HL-60/S4 treated with retinoic acid at 250 ng/mL for 4 days and 3 days (cell line): ENCODE results near the gene UNC5CL.

ENCODE experiments used
- in situ Hi-C: fragments of 300-500 bp; cut with MboI; formaldehyde crosslinking; loops from 2 replicates; pipeline ENCODE4 v1.7.0; 2022; ENCODE audit warnings: low sequenced_read_pairs

The UNC5CL gene

GRCh38 chr6:41065550-41066026 is 26.6 kb upstream of the UNC5CL start:
- in situ Hi-C loops: no loop called here

- in situ Hi-C loops: no loop called here
Measured at GRCh38 chr6:41064841-41065240, 25.8 kb upstream of the UNC5CL start.

GRCh38 chr6:41063884-41064285 is 24.9 kb upstream of the UNC5CL start:
- in situ Hi-C loops: no loop called here

- in situ Hi-C loops: no loop called here
Measured at GRCh38 chr6:41062056-41062455, 23.0 kb upstream of the UNC5CL start.

- in situ Hi-C loops: no loop called here
Measured at GRCh38 chr6:41061196-41061726, 22.2 kb upstream of the UNC5CL start.

GRCh38 chr6:41059556-41059955 is 20.5 kb upstream of the UNC5CL start:
- in situ Hi-C loops: no loop called here

GRCh38 chr6:41058783-41059181 is 19.8 kb upstream of the UNC5CL start:
- in situ Hi-C loops: no loop called here

- in situ Hi-C loops: no loop called here
Measured at GRCh38 chr6:41056768-41057490, 17.9 kb upstream of the UNC5CL start.

- in situ Hi-C loops: no loop called here
Measured at GRCh38 chr6:41055149-41055548, 16.1 kb upstream of the UNC5CL start.

GRCh38 chr6:41054511-41054910 is 15.5 kb upstream of the UNC5CL start:
- in situ Hi-C loops: no loop called here

- in situ Hi-C loops: no loop called here
Measured at GRCh38 chr6:41053041-41053440, 14.0 kb upstream of the UNC5CL start, which contains the start of gene APOBEC2. APOBEC2 (plus strand) TSS chr6:41053202; CDS start chr6:41053348, 146 bp downstream.

GRCh38 chr6:41051873-41052272 is 12.9 kb upstream of the UNC5CL start:
- in situ Hi-C loops: no loop called here

GRCh38 chr6:41050536-41050935 is 11.5 kb upstream of the UNC5CL start:
- in situ Hi-C loops: no loop called here

- in situ Hi-C loops: no loop called here
Measured at GRCh38 chr6:41049955-41050354, 10.9 kb upstream of the UNC5CL start.

GRCh38 chr6:41049521-41049920 is 10.5 kb upstream of the UNC5CL start:
- in situ Hi-C loops: no loop called here

GRCh38 chr6:41047745-41048732 is 9.0 kb upstream of the UNC5CL start:
- in situ Hi-C loops: no loop called here

- in situ Hi-C loops: no loop called here
Measured at GRCh38 chr6:41047306-41047705, 8.3 kb upstream of the UNC5CL start.

- in situ Hi-C loops: no loop called here
Measured at GRCh38 chr6:41046084-41046483, 7.1 kb upstream of the UNC5CL start.

- in situ Hi-C loops: no loop called here
Measured at GRCh38 chr6:41045664-41046063, 6.6 kb upstream of the UNC5CL start.

GRCh38 chr6:41043151-41043550 is 4.1 kb upstream of the UNC5CL start:
- in situ Hi-C loops: no loop called here
